Measurements from ENCODE around the gene SOX8.

SOX8 gene

DNA sequence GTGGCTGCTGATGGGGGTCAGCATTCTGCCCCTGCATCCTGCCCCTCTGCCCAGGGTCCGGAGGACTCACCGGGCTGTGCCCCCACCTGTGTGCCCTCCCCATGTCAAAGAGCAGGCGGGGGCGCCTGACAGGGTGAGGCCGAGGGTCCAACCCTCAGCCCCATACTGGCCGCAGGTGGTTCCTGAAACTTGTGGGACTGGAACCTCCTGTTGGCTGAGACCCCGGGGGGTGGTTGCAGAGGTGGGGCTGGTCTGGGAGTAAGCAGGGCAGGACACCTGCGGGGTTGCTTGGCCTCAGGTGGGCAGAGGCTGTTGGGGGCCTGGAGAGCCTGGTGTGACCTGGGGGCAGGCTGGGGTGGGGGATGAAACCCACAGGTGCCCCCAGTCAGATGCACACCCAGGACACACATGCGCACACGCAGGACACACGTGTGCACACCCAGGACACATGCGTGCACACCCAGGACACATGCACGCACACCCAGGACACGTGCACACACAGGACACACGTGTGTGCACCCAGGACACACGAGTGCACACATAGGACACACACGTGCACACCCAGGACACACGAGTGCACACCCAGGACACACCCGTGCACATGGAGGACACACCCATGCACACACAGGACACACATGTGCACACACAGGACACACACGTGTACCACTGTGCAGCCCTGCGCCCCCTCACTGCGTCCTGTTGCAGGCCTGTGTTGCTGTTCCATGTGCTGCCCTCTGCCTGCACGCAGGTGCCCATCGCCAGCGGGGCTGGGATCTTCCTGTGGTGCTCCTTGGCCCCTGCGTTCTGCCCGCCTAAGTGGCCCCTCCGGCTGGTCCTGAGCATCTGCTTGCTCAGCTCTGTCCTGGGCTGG, 31.4 kb downstream of the SOX8 start:
- Histone ChIP-seq H3K36me3 (ENCODE audit: control insufficient read depth, low read depth, low read length) (no peaks in the 10 kb centered on the region), H3K27me3 (ENCODE audit: control insufficient read depth, insufficient read depth, low read length) (no peaks in the 10 kb centered on the region), H3K9ac (ENCODE audit: low read length) (no peak overlapping the region), H3K27ac (ENCODE audit: low read length) (no peak overlapping the region), H3K9me3 (ENCODE audit: control insufficient read depth, low read depth, low read length) (no peaks in the 10 kb centered on the region), H3K4me3 (ENCODE audit: low read length) (no peak overlapping the region), H3K4me1 (ENCODE audit: control insufficient read depth, low read depth, low read length) (no peaks in the 10 kb centered on the region)

DNA sequence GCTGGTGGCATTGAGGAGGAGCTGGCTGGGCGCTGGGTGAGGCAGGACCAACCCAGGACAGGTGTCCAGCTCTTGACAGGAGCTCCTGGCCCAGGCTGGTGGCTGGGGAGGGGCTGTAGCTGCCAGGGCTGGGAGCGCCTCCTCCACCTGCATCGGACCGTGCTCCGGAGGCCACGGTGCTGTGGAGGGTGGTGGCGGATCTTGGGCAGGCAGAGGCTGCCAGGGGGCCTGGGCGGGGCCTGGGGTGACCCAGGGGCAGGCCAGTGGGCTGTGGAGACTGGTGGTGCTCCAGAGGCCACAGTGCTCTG, 32.0 kb downstream of the SOX8 start:
- Histone ChIP-seq H3K27ac (ENCODE audit: low read length) (no peak overlapping the region), H3K9me3 (ENCODE audit: control insufficient read depth, low read depth, low read length) (no peaks in the 10 kb centered on the region), H3K4me1 (ENCODE audit: control insufficient read depth, low read depth, low read length) (no peaks in the 10 kb centered on the region), H3K9ac (ENCODE audit: low read length) (no peak overlapping the region), H3K4me3 (ENCODE audit: low read length) (no peak overlapping the region), H3K27me3 (ENCODE audit: control insufficient read depth, insufficient read depth, low read length) (no peaks in the 10 kb centered on the region), H3K36me3 (ENCODE audit: control insufficient read depth, low read depth, low read length) (no peaks in the 10 kb centered on the region)

DNA sequence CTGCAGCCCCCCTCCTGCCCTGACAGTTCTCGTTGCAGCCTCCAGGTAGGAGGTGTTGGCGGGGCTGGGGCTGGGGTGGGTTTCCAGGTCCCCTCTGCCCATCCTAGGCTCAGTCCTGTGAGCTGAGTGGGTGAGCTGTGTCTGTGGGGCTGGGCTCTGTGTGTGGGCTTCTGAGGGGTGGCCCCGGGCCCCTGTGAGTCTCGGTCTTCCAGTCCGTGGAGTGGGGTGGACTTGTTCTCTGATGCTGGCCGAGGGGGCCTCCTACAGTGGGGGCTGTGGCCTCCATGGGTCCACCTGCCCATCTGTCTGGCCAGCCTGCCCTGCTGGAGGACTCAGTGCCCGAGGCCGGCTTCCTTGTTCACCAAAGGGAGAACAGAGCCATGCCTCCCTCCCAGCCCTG, 32.7 kb downstream of the SOX8 start:
- Histone ChIP-seq H3K4me1 (ENCODE audit: control insufficient read depth, low read depth, low read length) (no peaks in the 10 kb centered on the region), H3K9me3 (ENCODE audit: control insufficient read depth, low read depth, low read length) (no peaks in the 10 kb centered on the region), H3K4me3 (ENCODE audit: low read length) (no peak overlapping the region), H3K36me3 (ENCODE audit: control insufficient read depth, low read depth, low read length) (no peaks in the 10 kb centered on the region), H3K9ac (ENCODE audit: low read length) (no peak overlapping the region), H3K27ac (ENCODE audit: low read length) (no peak overlapping the region), H3K27me3 (ENCODE audit: control insufficient read depth, insufficient read depth, low read length) (no peaks in the 10 kb centered on the region)

DNA sequence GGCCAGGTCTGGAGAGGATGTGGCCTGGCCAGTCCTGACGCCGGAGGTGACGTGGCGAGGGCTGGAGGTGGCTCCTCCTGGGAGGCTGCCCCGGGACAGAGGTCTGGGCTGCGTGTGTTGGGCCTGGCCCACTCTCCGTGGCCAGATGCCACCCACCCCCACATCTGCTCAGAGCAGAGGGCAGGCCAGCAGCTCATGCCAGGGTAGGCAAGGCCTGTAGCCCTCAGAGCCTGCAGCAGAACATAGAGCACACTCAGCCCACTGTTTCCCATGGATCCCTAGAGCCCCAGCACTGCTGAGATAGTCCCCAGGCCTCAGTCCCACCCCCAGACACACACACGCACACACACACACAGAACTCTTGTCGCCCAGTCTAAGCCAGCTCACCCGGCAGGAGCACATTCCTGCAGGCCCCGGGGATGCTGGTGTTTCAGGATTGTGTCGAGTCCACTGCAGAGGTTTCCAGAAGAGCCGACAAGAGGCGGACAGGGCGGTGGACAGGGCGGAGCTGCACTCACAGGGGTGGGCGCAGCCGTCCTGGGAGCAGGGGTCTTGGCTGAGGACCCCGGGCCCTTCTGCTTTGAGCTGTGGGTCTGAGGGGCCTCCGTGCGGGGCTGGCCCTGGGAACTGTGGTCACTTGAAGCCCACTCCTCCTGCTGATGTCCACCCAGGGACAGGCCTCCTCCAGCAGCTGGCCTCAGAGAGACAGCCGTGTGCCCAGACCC, 33.4 kb downstream of the SOX8 start:
- no peak overlapping the region for H3K27ac ChIP-seq (ENCODE audit: low read length)
- no peaks in the 10 kb centered on the region for H3K4me1 ChIP-seq (ENCODE audit: control insufficient read depth, low read depth, low read length)
- H3K9me3 ChIP-seq (ENCODE audit: control insufficient read depth, low read depth, low read length): no peaks in the 10 kb centered on the region
- H3K4me3 ChIP-seq (ENCODE audit: low read length): no peak overlapping the region
- no peaks in the 10 kb centered on the region for H3K27me3 ChIP-seq (ENCODE audit: control insufficient read depth, insufficient read depth, low read length)
- no peaks in the 10 kb centered on the region for H3K36me3 ChIP-seq (ENCODE audit: control insufficient read depth, low read depth, low read length)
- H3K9ac ChIP-seq (ENCODE audit: low read length): no peak overlapping the region

DNA sequence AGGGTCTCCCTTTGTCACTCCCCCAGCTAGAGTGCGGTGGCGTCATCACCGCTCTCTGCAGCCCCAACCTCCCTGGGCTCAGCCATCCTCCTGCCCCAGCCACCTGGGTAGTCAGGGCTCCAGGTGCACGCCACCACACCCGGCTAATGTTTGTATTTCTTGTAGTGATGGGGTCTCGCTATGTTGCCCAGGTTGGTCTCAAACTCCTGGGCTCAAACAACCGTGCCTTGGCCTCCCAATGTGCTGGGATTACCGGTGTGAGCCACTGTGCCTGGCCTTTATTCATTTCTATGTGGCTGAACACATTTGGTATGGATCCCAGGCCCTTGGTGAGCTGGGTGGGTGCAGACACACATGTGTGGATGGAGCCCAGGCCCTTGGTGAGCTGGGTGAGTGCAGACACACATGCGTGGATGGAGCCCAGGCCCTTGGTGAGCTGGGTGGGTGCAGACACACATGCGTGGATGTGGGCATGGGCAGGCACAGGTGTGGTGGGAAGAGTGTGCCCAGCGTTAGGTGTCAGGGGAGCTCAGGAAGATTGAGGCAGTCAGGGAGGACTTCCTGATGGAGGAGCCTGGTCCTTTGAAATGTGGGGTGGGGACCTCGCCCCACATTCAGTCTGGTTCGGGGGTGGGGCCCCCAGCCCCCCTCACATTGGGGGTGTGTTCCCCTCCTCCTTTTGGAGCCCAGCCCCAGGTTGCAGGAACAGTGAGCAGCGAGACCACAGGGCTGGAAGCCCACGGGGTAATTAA, 37.1 kb downstream of the SOX8 start:
- Histone ChIP-seq H3K4me3 (ENCODE audit: low read length) (no peak overlapping the region), H3K9ac (ENCODE audit: low read length) (no peak overlapping the region), H3K36me3 (ENCODE audit: control insufficient read depth, low read depth, low read length) (no peaks in the 10 kb centered on the region), H3K4me1 (ENCODE audit: control insufficient read depth, low read depth, low read length) (no peaks in the 10 kb centered on the region), H3K27ac (ENCODE audit: low read length) (no peak overlapping the region), H3K27me3 (ENCODE audit: control insufficient read depth, insufficient read depth, low read length) (no peaks in the 10 kb centered on the region), H3K9me3 (ENCODE audit: control insufficient read depth, low read depth, low read length) (no peaks in the 10 kb centered on the region)

DNA sequence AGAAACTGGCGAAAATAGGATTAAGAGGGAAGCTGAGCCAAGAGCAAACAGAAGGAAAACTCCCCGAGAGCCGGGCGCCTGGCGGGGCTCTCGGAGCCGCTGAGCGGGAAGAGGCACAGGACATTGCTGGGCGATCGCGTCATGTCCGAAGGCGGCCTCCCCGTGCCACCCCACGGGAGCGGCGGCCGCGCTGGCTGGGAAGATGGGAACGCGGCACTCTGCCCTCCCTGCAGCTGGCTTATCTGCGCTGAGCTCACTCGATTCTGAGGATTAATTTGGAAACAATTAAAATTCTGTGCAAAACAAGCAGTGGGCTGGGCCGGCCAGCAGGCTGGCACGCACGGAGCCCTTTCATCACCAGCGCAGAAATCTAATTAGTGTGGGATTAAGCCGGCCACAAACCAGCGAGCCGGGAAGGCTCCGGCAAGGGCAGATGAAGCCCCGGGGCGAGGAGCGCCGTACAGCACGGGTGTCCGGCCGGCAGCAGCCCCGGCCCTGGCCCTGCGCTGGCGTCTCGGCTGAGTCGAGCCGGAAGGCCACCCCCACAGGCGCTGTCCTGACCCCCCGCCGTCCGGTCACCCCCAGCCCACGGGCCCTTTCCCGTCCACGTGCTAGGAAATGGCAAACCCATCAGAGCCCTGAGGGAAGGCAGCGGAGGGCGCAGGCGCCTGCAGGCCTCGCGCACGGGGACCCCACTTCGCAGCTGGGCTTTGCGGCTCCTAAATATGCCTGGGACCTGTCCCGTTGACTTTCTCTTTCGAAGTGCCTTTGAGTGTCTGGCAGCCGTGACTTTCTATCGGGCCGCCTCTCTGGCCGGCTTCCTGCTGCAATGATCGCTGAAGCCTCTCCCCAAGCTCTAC, 37.9 kb downstream of the SOX8 start:
- H3K9ac ChIP-seq (ENCODE audit: low read length): no peak overlapping the region
- no peak overlapping the region for H3K27ac ChIP-seq (ENCODE audit: low read length)
- H3K4me3 ChIP-seq (ENCODE audit: low read length): no peak overlapping the region
- no peaks in the 10 kb centered on the region for H3K9me3 ChIP-seq (ENCODE audit: control insufficient read depth, low read depth, low read length)
- H3K36me3 ChIP-seq (ENCODE audit: control insufficient read depth, low read depth, low read length): no peaks in the 10 kb centered on the region
- H3K4me1 ChIP-seq (ENCODE audit: control insufficient read depth, low read depth, low read length): no peaks in the 10 kb centered on the region
- no peaks in the 10 kb centered on the region for H3K27me3 ChIP-seq (ENCODE audit: control insufficient read depth, insufficient read depth, low read length)

DNA sequence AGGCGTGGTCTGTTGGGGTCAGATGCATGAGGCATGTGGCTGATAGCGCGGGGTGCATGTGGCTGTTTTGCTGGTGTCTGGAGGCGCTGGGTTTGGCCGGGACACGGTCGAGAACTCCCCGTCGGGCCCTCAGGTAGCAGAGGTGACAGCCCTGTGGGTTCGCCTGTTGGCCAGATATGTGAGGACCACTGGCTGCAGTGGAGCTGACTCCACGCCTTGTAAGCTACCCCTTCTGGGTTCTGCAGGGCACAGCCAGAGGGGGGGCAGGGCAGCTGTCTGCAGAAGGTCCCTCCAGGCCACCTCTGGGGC, 38.5 kb downstream of the SOX8 start:
- Histone ChIP-seq H3K27me3 (ENCODE audit: control insufficient read depth, insufficient read depth, low read length) (no peaks in the 10 kb centered on the region), H3K4me3 (ENCODE audit: low read length) (no peak overlapping the region), H3K9ac (ENCODE audit: low read length) (no peak overlapping the region)

DNA sequence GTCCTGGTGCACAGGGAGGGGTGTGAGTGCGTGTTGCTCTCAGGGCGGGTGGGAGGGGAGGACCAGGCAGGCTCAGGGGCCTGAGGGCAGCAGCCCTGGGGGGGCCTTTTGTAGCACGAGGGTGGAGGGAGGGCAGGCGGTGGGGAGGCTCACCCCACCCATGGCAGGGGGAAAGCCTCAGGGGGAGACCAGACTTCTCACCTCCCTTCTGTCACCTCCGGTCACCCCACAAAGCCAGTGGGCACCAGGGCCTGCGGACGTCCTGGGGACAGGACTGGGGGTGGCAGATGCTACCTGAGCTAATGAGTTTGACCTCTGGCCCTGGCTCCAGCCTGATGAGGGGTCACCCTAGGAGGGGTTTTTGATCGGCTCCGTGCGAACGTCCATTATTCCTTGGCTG, 39.0 kb downstream of the SOX8 start:
- no peaks in the 10 kb centered on the region for H3K36me3 ChIP-seq (ENCODE audit: control insufficient read depth, low read depth, low read length)
- no peaks in the 10 kb centered on the region for H3K27me3 ChIP-seq (ENCODE audit: control insufficient read depth, insufficient read depth, low read length)
- H3K9ac ChIP-seq (ENCODE audit: low read length): no peak overlapping the region
- no peak overlapping the region for H3K27ac ChIP-seq (ENCODE audit: low read length)
- no peaks in the 10 kb centered on the region for H3K4me1 ChIP-seq (ENCODE audit: control insufficient read depth, low read depth, low read length)
- no peaks in the 10 kb centered on the region for H3K9me3 ChIP-seq (ENCODE audit: control insufficient read depth, low read depth, low read length)
- no peak overlapping the region for H3K4me3 ChIP-seq (ENCODE audit: low read length)

More for the DNA sequence above, 38.5 kb downstream of the SOX8 start:
- H3K27ac ChIP-seq (ENCODE audit: low read length): no peak overlapping the region
- no peaks in the 10 kb centered on the region for H3K9me3 ChIP-seq (ENCODE audit: control insufficient read depth, low read depth, low read length)
- no peaks in the 10 kb centered on the region for H3K4me1 ChIP-seq (ENCODE audit: control insufficient read depth, low read depth, low read length)
- no peaks in the 10 kb centered on the region for H3K36me3 ChIP-seq (ENCODE audit: control insufficient read depth, low read depth, low read length)

DNA sequence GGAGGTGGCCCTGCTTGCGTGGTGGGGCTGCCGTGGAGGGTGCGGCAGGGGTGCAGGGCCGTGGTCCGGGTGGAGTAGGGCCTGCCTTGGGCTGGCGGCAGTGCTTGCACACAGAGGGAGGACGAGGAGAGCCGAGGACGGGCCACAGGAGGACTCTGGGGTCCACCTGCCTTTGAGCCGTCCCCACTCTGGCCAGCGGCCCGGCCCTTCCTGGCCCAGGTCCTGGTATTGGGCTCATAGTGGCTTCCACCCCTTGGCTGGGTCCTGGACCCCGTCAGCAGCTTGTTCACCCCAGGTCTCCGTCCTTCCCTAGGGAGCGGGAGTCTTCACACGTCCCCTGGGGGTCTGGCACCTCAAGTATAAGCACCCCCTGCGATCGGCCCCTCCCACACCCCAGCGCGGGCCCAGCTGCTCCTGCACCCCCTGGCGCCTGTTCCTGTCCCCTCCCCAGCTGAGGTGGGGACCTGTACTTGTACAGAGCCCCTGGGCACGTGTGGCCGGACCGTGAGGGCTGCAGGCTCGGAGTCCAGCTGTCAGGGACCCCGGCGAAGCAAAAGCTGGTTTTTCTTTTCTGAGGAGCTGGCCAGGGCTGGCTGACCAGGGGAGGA, 40.1 kb downstream of the SOX8 start:
- Histone ChIP-seq H3K36me3 (ENCODE audit: control insufficient read depth, low read depth, low read length) (no peaks in the 10 kb centered on the region), H3K27me3 (ENCODE audit: control insufficient read depth, insufficient read depth, low read length) (no peaks in the 10 kb centered on the region), H3K27ac (ENCODE audit: low read length) (no peak overlapping the region)

DNA sequence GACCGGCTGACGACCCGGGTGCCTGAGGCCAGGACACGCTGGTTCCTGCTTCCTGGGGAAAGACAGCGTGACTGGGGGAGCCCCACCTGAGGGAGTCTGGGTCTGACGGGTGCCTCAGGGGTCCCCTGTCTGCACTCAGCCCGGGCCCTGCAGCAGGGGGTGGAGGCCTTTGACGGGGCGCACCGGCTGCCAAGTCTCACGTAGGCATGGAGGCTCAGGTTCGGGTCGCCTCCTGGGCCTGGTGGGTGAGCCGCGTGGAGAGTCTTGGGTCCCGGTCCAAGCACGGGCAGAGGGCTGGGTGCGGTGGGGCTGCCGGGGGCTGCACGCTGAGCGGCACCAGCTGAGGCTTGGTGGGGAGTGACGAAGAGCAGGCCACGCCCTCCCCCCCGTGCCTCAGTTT, 40.9 kb downstream of the SOX8 start:
- no peaks in the 10 kb centered on the region for H3K27me3 ChIP-seq (ENCODE audit: control insufficient read depth, insufficient read depth, low read length)

More for the DNA sequence above, 40.1 kb downstream of the SOX8 start:
- Histone ChIP-seq H3K4me3 (ENCODE audit: low read length) (no peak overlapping the region), H3K9me3 (ENCODE audit: control insufficient read depth, low read depth, low read length) (no peaks in the 10 kb centered on the region), H3K4me1 (ENCODE audit: control insufficient read depth, low read depth, low read length) (no peaks in the 10 kb centered on the region), H3K9ac (ENCODE audit: low read length) (no peak overlapping the region)

DNA sequence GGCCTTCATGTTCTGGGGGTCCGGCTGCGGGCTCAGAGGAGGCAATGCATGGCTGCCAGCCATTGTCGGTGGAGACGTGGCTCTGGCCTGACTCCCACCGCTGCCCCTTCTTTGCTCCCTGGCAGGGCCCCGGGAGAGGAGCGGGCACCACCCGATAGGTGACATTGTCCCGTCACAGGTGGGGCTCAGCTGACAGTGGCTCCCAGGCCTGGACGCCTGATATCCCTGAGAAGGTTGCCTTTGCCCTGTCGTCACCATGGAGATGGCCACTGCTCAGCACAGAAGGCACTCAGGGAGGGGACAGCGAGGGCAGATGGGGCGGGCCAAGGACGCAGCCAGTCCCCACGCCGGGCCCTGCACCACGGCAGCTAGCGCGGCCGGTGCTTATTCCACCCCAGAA, 42.6 kb downstream of the SOX8 start:
- H3K36me3 ChIP-seq (ENCODE audit: control insufficient read depth, low read depth, low read length): no peaks in the 10 kb centered on the region
- H3K4me3 ChIP-seq (ENCODE audit: low read length): no peak overlapping the region
- no peaks in the 10 kb centered on the region for H3K9me3 ChIP-seq (ENCODE audit: control insufficient read depth, low read depth, low read length)
- H3K4me1 ChIP-seq (ENCODE audit: control insufficient read depth, low read depth, low read length): no peaks in the 10 kb centered on the region
- H3K27ac ChIP-seq (ENCODE audit: low read length): no peak overlapping the region
- H3K9ac ChIP-seq (ENCODE audit: low read length): no peak overlapping the region
- no peaks in the 10 kb centered on the region for H3K27me3 ChIP-seq (ENCODE audit: control insufficient read depth, insufficient read depth, low read length)

More for the DNA sequence above, 40.9 kb downstream of the SOX8 start:
- H3K4me1 ChIP-seq (ENCODE audit: control insufficient read depth, low read depth, low read length): no peaks in the 10 kb centered on the region
- H3K27ac ChIP-seq (ENCODE audit: low read length): no peak overlapping the region
- H3K9me3 ChIP-seq (ENCODE audit: control insufficient read depth, low read depth, low read length): no peaks in the 10 kb centered on the region
- H3K36me3 ChIP-seq (ENCODE audit: control insufficient read depth, low read depth, low read length): no peaks in the 10 kb centered on the region
- H3K9ac ChIP-seq (ENCODE audit: low read length): no peak overlapping the region
- no peak overlapping the region for H3K4me3 ChIP-seq (ENCODE audit: low read length)
